Uterus (tissue), 4 donors: Measurements from ENCODE around the gene HNRNPUL2. TPM values are rescaled to one million over a fixed set of nuclear protein-coding genes. Genes with fewer than 3 reads are reported as not detected.
"Not testable (repeated sequence)": the region's sequence is repeated elsewhere in the genome, so short reads cannot be mapped to it uniquely, and the experiment has no call there.

Experiments
- DNase-seq, 2 donors: peaks; one replicate each; pipeline ENCODE4 v3.0.0-alpha.2; 2019 to 2020
- H3K27ac ChIP-seq, 2 donors: fragments of 200-600 bp; sonication (generic); 1 replicate in 1 of 2; 2 replicates in 1 of 2; pipeline ENCODE4 v1.5.1; 2016 to 2018
- H3K27me3 ChIP-seq, 2 donors: fragments of 200-600 bp; sonication (generic); one replicate each; pipeline ENCODE4 v1.5.1; 2018 to 2019; ENCODE audit warnings: control low read depth in 1 of 2
- H3K36me3 ChIP-seq, 2 donors: fragments of 200-600 bp; sonication (generic); one replicate each; pipeline ENCODE4 v1.5.1; 2019; ENCODE audit warnings: control low read depth in 1 of 2
- H3K4me1 ChIP-seq, 2 donors: fragments of 200-600 bp; sonication (generic); one replicate each; pipeline ENCODE4 v1.5.1; 2018 to 2019; ENCODE audit warnings: control low read depth in 1 of 2
- H3K4me3 ChIP-seq, 2 donors: fragments of 200-600 bp; sonication (generic); 1 replicate in 1 of 2; 2 replicates in 1 of 2; pipeline ENCODE4 v1.5.1; 2018 to 2019; ENCODE audit warnings: mild to moderate bottlenecking in 1 of 2
- H3K9me3 ChIP-seq, 2 donors: fragments of 200-600 bp; sonication (generic); one replicate each; pipeline ENCODE4 v1.5.1; 2019; ENCODE audit warnings: control low read depth in 1 of 2
- CTCF ChIP-seq, 4 experiments: fragments of 200-600 bp in 2 of 4; fragments of 450-650 bp in 2 of 4; sonication (generic) in 2 of 4; IDR thresholded peaks; one replicate each; pipeline ENCODE4 v1.5.1; 2016 to 2019; ENCODE audit warnings: antibody characterized with exemption in 4 of 4, mild to moderate bottlenecking in 2 of 4, moderate library complexity in 1 of 4
- POLR2A ChIP-seq, 2 donors: fragments of 450-650 bp; IDR thresholded peaks; one replicate each; pipeline ENCODE4 v1.6.1; 2016; ENCODE audit warnings: antibody characterized with exemption in 2 of 2, mild to moderate bottlenecking in 1 of 2, moderate library complexity in 1 of 2
- intact Hi-C: fragments of 100-400 bp; cut with DNase I; formaldehyde crosslinking; loops from one replicate; pipeline ENCODE4 v1.15.1; 2023; ENCODE audit warnings: low total_unique reads
- total RNA-seq, 4 donors: library from RNA; depleted of rRNA in 3 of 4; stranded (reverse); fragments of >200 nt in 3 of 4; gene quantifications; one replicate each; pipeline versions ENCODE4 v1.1.0 to v1.2.4, GENCODE V29; 2014 to 2023
- donor health status: DM: yes; HTN: yes; CAD: no.

The HNRNPUL2 gene
- total RNA-seq, 4 donors from 2014 or later, result 17.7 to 58.3 (median 21.3) TPM

GRCh38 chr11:62702246-62702645 is 25.0 kb downstream of the HNRNPUL2 start:
- Histone ChIP-seq H3K27me3 (no peaks in the 10 kb centered on the region), H3K36me3 (no peaks in the 10 kb centered on the region), H3K27ac (no peak overlapping the region), H3K9me3 (no peaks in the 10 kb centered on the region), H3K4me3 (no peak overlapping the region), H3K4me1 (peaks cover 3 to 8% of the 10 kb centered on the region in 2 donors)
- no peak for TF ChIP-seq CTCF (IDR thresholded peaks at IDR 0.05)
- TF ChIP-seq POLR2A (IDR thresholded peaks at IDR 0.05), result no peak
- intact Hi-C loops, result no loop called here
- DNase-seq, result no peak

GRCh38 chr11:62694455-62695167 is 32.6 kb downstream of the HNRNPUL2 start:
- peak; percentile 80 to 86 for DNase-seq
- peak overlapping the region in 1 of 2 donors; percentile 38 for H3K27ac ChIP-seq
- intact Hi-C loops, result loop anchor here (10.0 kb wide), 1 partner anchor 310 kb away; no protein-coding TSS in a partner anchor
- TF ChIP-seq CTCF (IDR thresholded peaks at IDR 0.05) (peak; percentile 66 to 83 (median 77)), POLR2A (IDR thresholded peaks at IDR 0.05) (no peak)
- H3K9me3 ChIP-seq, result no peaks in the 10 kb centered on the region
- H3K36me3 ChIP-seq, result no peaks in the 10 kb centered on the region
- H3K4me1 ChIP-seq, result no peaks in the 10 kb centered on the region
- H3K27me3 ChIP-seq, result no peaks in the 10 kb centered on the region
- no peak overlapping the region for H3K4me3 ChIP-seq

- not testable (repeated sequence) for H3K27ac ChIP-seq, DNase-seq, H3K27me3 ChIP-seq, H3K36me3 ChIP-seq, H3K4me3 ChIP-seq, H3K9me3 ChIP-seq, H3K4me1 ChIP-seq
- intact Hi-C loops, result loop anchor here (10.0 kb wide), 1 partner anchor 309 kb away; no protein-coding TSS in a partner anchor
Measured at GRCh38 chr11:62693624-62694023, 33.6 kb downstream of the HNRNPUL2 start.

GRCh38 chr11:62689421-62690183 is 37.7 kb downstream of the HNRNPUL2 start, which contains the start of gene LRRN4CL:
LRRN4CL (minus strand) TSS chr11:62689530; CDS start chr11:62688508, 1,022 bp downstream.
- H3K9me3 ChIP-seq, result no peaks in the 10 kb centered on the region
- H3K27me3 ChIP-seq, result no peaks in the 10 kb centered on the region
- intact Hi-C loops, result loop anchor here (10.0 kb wide), 1 partner anchor 305 kb away; no protein-coding TSS in a partner anchor
- TF ChIP-seq POLR2A (IDR thresholded peaks at IDR 0.05) (peak; percentile 58 to 68), CTCF (IDR thresholded peaks at IDR 0.05) (peak in 1 of 4 experiments; percentile 16)
- peak within 1 kb of the TSS; percentile 87 to 89 for H3K27ac ChIP-seq
- peak; percentile 94 to 98 for DNase-seq
- H3K36me3 ChIP-seq, result no peaks in the 10 kb centered on the region
- peak within 1 kb of the TSS; percentile 34 to 45 for H3K4me3 ChIP-seq
- no peaks in the 10 kb centered on the region for H3K4me1 ChIP-seq

GRCh38 chr11:62688491-62688890 is 38.8 kb downstream of the HNRNPUL2 start:
- intact Hi-C loops, result no loop called here
- DNase-seq, result no peak
- Histone ChIP-seq H3K27ac (peak overlapping the region; percentile 87 to 89), H3K36me3 (no peaks in the 10 kb centered on the region), H3K4me1 (no peaks in the 10 kb centered on the region), H3K4me3 (peak overlapping the region; percentile 34 to 45), H3K27me3 (no peaks in the 10 kb centered on the region), H3K9me3 (no peaks in the 10 kb centered on the region)
- TF ChIP-seq CTCF (IDR thresholded peaks at IDR 0.05) (no peak), POLR2A (IDR thresholded peaks at IDR 0.05) (no peak)
